HepG2 (cell line): Measurements from ENCODE around the gene HPD. TPM values are rescaled to one million over a fixed set of nuclear protein-coding genes. Genes with fewer than 3 reads are reported as not detected.

ENCODE experiments used
- ATF7 ChIP-seq, 2 experiments: fragments of 450-650 bp in 1 of 2; sonication (generic) in 1 of 2; formaldehyde crosslinking in 1 of 2; IDR thresholded peaks; 2 replicates each; pipeline versions ENCODE4 v1.4.0 to v1.6.1; 2016 to 2020; ENCODE audit warnings: antibody characterized with exemption in 1 of 2, mild to moderate bottlenecking in 1 of 2, missing genetic modification reagents in 1 of 2
- FOXP1 ChIP-seq, 2 experiments: fragments of 450-650 bp in 1 of 2; IDR thresholded peaks; 2 replicates each; pipeline ENCODE4 v1.6.1; 2017 to 2018; ENCODE audit warnings: antibody characterized with exemption in 1 of 2
- GABPB1 ChIP-seq: IDR thresholded peaks from 2 replicates; pipeline ENCODE4 v1.6.1; 2016; ENCODE audit warnings: mild to moderate bottlenecking, missing genetic modification reagents, moderate library complexity, missing compliant biosample characterization
- HDAC1 ChIP-seq: sonication (generic); formaldehyde crosslinking; IDR thresholded peaks from 2 replicates; pipeline ENCODE4 v1.5.1; 2020; ENCODE audit warnings: mild to moderate bottlenecking, missing genetic modification reagents
- HNRNPH1 ChIP-seq: fragments of 200-400 bp; formaldehyde crosslinking; optimal IDR thresholded peaks from 2 replicates; pipeline ENCODE3; 2017; ENCODE audit warnings: mild to moderate bottlenecking, low read depth, low read length
- IRF2 ChIP-seq: IDR thresholded peaks from 2 replicates; pipeline ENCODE4 v1.6.1; 2018; ENCODE audit warnings: missing genetic modification reagents, missing compliant biosample characterization
- KLF11 ChIP-seq: IDR thresholded peaks from 2 replicates; pipeline ENCODE4 v1.6.1; 2016; ENCODE audit warnings: missing compliant biosample characterization
- MAZ ChIP-seq, 2 experiments: sonication (generic) in 1 of 2; formaldehyde crosslinking in 1 of 2; IDR thresholded peaks; 2 replicates each; pipeline versions ENCODE4 v1.5.0 to v1.6.1; 2012 to 2020; ENCODE audit warnings: low read depth in 2 of 2, mild to moderate bottlenecking in 2 of 2, borderline replicate concordance in 1 of 2, improper control_type of control experiment in 1 of 2, low read length in 1 of 2, missing genetic modification reagents in 1 of 2, moderate library complexity in 1 of 2
- NBN ChIP-seq: fragments of 450-650 bp; conservative IDR thresholded peaks from 2 replicates; pipeline ENCODE4 v1.6.1; 2017
- NFKB2 ChIP-seq: sonication (generic); formaldehyde crosslinking; IDR thresholded peaks from 2 replicates; pipeline ENCODE4 v1.4.0; 2020; ENCODE audit warnings: missing genetic modification reagents, borderline replicate concordance
- NR2F6 ChIP-seq, 2 experiments: IDR thresholded peaks; 2 replicates each; pipeline ENCODE4 v1.6.1; 2016; ENCODE audit warnings: antibody characterized with exemption in 1 of 2, mild to moderate bottlenecking in 1 of 2
- RAD51 ChIP-seq: fragments of 450-650 bp; IDR thresholded peaks from 2 replicates; pipeline ENCODE4 v1.6.1; 2016; ENCODE audit warnings: borderline replicate concordance
- SAFB2 ChIP-seq: sonication (generic); formaldehyde crosslinking; IDR thresholded peaks from 2 replicates; pipeline ENCODE4 v1.5.1; 2020; ENCODE audit warnings: missing genetic modification reagents, low read depth, mild to moderate bottlenecking, borderline replicate concordance
- SNAI1 ChIP-seq: sonication (generic); formaldehyde crosslinking; IDR thresholded peaks from 2 replicates; pipeline ENCODE4 v1.5.0; 2020; ENCODE audit warnings: mild to moderate bottlenecking, missing genetic modification reagents, borderline replicate concordance
- SUZ12 ChIP-seq: fragments of 150-350 bp; IDR thresholded peaks from 2 replicates; pipeline ENCODE4 v1.6.1; 2014; ENCODE audit warnings: low read depth, low read length
- SYNCRIP ChIP-seq: fragments of 200-400 bp; formaldehyde crosslinking; IDR thresholded peaks from 2 replicates; pipeline ENCODE4 v1.6.1; 2018; ENCODE audit warnings: mild to moderate bottlenecking, low read depth, low read length; ENCODE audit not compliant: insufficient read depth
- TEAD3 ChIP-seq: optimal IDR thresholded peaks from 2 replicates; pipeline ENCODE3; 2016; ENCODE audit warnings: borderline replicate concordance
- ZNF713 ChIP-seq: sonication (generic); formaldehyde crosslinking; IDR thresholded peaks from 2 replicates; pipeline ENCODE4 v1.4.0; 2020; ENCODE audit warnings: mild to moderate bottlenecking, missing genetic modification reagents
- ZZZ3 ChIP-seq: sonication (generic); formaldehyde crosslinking; IDR thresholded peaks from 2 replicates; pipeline ENCODE4 v1.4.0; 2020; ENCODE audit warnings: missing genetic modification reagents, mild to moderate bottlenecking, borderline replicate concordance
- polyA plus RNA-seq, 8 experiments: library from polyadenylated mRNA; depleted of rRNA in 3 of 8; stranded (reverse) in 7 of 8; unstranded in 1 of 8; fragments of >200 nt; fragmentation: Illumina TruSeq in 4 of 8; extraction: Trizol in 4 of 8; gene quantifications; 2 replicates each; pipeline versions ENCODE4 v1.2.1 to v1.2.3, GENCODE V29; 2011 to 2016; ENCODE audit warnings: low read depth in 4 of 8, missing spikeins in 1 of 8, mixed read lengths in 1 of 8; ENCODE audit not compliant: insufficient read depth in 1 of 8
- total RNA-seq, 5 experiments: library from RNA; depleted of rRNA; stranded (reverse); fragments of >200 nt; fragmentation: Illumina TruSeq; extraction: Trizol; gene quantifications; 2 replicates each; pipeline ENCODE4 v1.2.3, GENCODE V29; 2016; ENCODE audit warnings: low read depth in 1 of 5
- TF ChIP-seq, protein P1 (sequence below): sonication (generic); formaldehyde crosslinking; IDR thresholded peaks from 2 replicates; pipeline ENCODE4 v1.4.0; 2020; ENCODE audit warnings: mild to moderate bottlenecking, missing genetic modification reagents
- TF ChIP-seq, protein P2 (sequence below): IDR thresholded peaks from 2 replicates; pipeline ENCODE4 v1.6.1; 2016; ENCODE audit warnings: missing compliant biosample characterization, missing genetic modification reagents, borderline replicate concordance
- TF ChIP-seq, protein P3 (sequence below): sonication (generic); formaldehyde crosslinking; IDR thresholded peaks from 2 replicates; pipeline ENCODE4 v1.5.1; 2020; ENCODE audit warnings: mild to moderate bottlenecking, missing genetic modification reagents

Gene HPD
- total and polyA plus RNA-seq, 2 of the 13 experiments (the other 11 are each of a cell fraction or from before 2014, with no cell fraction given), result 120 to 195 TPM

DNA sequence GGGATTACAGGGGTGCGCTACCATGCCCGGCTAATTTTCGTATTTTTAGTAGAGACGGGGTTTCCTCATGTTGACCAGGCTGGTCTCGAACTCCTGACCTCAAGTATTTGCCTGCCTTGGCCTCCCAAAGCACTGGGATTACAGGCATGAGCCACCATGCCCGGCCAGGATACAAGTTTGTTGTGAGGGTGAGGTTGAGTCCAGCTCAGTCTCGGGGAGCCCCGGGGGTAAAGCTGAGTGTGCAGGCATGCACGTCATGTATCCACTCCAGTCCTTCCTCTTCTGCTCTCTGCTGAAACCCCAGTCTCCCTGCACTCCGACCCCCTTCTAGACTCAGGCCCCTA, 369 bp downstream of the HPD start (continued):
- TF ChIP-seq, protein P1, sequence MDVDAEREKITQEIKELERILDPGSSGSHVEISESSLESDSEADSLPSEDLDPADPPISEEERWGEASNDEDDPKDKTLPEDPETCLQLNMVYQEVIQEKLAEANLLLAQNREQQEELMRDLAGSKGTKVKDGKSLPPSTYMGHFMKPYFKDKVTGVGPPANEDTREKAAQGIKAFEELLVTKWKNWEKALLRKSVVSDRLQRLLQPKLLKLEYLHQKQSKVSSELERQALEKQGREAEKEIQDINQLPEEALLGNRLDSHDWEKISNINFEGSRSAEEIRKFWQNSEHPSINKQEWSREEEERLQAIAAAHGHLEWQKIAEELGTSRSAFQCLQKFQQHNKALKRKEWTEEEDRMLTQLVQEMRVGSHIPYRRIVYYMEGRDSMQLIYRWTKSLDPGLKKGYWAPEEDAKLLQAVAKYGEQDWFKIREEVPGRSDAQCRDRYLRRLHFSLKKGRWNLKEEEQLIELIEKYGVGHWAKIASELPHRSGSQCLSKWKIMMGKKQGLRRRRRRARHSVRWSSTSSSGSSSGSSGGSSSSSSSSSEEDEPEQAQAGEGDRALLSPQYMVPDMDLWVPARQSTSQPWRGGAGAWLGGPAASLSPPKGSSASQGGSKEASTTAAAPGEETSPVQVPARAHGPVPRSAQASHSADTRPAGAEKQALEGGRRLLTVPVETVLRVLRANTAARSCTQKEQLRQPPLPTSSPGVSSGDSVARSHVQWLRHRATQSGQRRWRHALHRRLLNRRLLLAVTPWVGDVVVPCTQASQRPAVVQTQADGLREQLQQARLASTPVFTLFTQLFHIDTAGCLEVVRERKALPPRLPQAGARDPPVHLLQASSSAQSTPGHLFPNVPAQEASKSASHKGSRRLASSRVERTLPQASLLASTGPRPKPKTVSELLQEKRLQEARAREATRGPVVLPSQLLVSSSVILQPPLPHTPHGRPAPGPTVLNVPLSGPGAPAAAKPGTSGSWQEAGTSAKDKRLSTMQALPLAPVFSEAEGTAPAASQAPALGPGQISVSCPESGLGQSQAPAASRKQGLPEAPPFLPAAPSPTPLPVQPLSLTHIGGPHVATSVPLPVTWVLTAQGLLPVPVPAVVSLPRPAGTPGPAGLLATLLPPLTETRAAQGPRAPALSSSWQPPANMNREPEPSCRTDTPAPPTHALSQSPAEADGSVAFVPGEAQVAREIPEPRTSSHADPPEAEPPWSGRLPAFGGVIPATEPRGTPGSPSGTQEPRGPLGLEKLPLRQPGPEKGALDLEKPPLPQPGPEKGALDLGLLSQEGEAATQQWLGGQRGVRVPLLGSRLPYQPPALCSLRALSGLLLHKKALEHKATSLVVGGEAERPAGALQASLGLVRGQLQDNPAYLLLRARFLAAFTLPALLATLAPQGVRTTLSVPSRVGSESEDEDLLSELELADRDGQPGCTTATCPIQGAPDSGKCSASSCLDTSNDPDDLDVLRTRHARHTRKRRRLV, result peak; percentile 6; the same call in 1 of the 2 replicates
- TF ChIP-seq IRF2 (CRISPR knock-in tag) (no peak), GABPB1 (CRISPR knock-in tag) (no peak), ZZZ3 (CRISPR knock-in tag) (no peak), HNRNPH1 (no peak), KLF11 (CRISPR knock-in tag) (no peak), NR2F6 (IDR thresholded peaks at IDR 0.05) (no peak), NR2F6 (CRISPR knock-in tag; IDR thresholded peaks at IDR 0.05) (no peak), NBN (no peak), MAZ (IDR thresholded peaks at IDR 0.05; ENCODE audit: borderline replicate concordance, low read depth, low read length) (no peak), MAZ (CRISPR knock-in tag; IDR thresholded peaks at IDR 0.05; ENCODE audit: low read depth) (0 out of 2 replicates have a peak, but pooled peaks have one; percentile 3), SYNCRIP (no peak), SUZ12 (no peak), FOXP1 (IDR thresholded peaks at IDR 0.05) (no peak), FOXP1 (CRISPR knock-in tag; IDR thresholded peaks at IDR 0.05) (no peak), ZNF713 (CRISPR knock-in tag) (no peak), NFKB2 (CRISPR knock-in tag) (peak; percentile 23; the same call in 1 of the 2 replicates), TEAD3 (CRISPR knock-in tag) (no peak), RAD51 (no peak), SNAI1 (CRISPR knock-in tag) (no peak), HDAC1 (CRISPR knock-in tag) (no peak), ATF7 (IDR thresholded peaks at IDR 0.05) (no peak), ATF7 (CRISPR knock-in tag; IDR thresholded peaks at IDR 0.05) (no peak), SAFB2 (CRISPR knock-in tag) (no peak)
- TF ChIP-seq, protein P2, sequence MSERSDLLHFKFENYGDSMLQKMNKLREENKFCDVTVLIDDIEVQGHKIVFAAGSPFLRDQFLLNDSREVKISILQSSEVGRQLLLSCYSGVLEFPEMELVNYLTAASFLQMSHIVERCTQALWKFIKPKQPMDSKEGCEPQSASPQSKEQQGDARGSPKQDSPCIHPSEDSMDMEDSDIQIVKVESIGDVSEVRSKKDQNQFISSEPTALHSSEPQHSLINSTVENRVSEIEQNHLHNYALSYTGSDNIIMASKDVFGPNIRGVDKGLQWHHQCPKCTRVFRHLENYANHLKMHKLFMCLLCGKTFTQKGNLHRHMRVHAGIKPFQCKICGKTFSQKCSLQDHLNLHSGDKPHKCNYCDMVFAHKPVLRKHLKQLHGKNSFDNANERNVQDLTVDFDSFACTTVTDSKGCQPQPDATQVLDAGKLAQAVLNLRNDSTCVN (CRISPR knock-in tag), result no peak
- TF ChIP-seq, protein P3, sequence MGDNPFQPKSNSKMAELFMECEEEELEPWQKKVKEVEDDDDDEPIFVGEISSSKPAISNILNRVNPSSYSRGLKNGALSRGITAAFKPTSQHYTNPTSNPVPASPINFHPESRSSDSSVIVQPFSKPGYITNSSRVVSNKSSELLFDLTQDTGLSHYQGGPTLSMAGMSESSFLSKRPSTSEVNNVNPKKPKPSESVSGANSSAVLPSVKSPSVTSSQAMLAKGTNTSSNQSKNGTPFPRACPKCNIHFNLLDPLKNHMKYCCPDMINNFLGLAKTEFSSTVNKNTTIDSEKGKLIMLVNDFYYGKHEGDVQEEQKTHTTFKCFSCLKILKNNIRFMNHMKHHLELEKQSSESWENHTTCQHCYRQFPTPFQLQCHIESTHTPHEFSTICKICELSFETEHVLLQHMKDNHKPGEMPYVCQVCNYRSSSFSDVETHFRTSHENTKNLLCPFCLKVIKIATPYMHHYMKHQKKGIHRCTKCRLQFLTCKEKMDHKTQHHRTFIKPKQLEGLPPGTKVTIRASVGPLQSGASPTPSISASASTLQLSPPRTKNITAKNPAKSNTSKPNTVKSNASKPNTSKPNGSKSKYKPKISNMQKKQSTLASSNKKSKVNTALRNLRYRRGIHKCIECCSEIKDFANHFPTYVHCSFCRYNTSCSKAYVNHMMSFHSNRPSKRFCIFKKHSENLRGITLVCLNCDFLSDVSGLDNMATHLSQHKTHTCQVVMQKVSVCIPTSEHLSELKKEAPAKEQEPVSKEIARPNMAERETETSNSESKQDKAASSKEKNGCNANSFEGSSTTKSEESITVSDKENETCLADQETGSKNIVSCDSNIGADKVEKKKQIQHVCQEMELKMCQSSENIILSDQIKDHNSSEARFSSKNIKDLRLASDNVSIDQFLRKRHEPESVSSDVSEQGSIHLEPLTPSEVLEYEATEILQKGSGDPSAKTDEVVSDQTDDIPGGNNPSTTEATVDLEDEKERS (CRISPR knock-in tag), result no peak
